ENCODE measurements around the gene CFAP73.

GRCh38 chr12:113145720-113146551 lies 3.6 kb upstream of the CFAP73 start:
- TF ChIP-seq CTCF (conservative IDR thresholded peaks at IDR 0.05) (no peak), ZFX (IDR thresholded peaks at IDR 0.05) (no peak)
